G401 (cell line): ENCODE measurements around the gene PTPRF. TPM values are rescaled to one million over a fixed set of nuclear protein-coding genes. Genes with fewer than 3 reads are reported as not detected.

Experiments
- DNase-seq: peaks from one replicate; pipeline ENCODE4 v3.0.0-alpha.2; 2015; ENCODE audit warnings: low spot score
- in situ Hi-C: cut with HindIII; loops from 2 replicates; pipeline ENCODE4 v1.10.0; 2016; ENCODE audit warnings: low sequenced_read_pairs, mixed read lengths
- total RNA-seq: library from RNA; depleted of rRNA; stranded (reverse); fragments of >200 nt; shearing (Covaris generic); gene quantifications from 2 replicates; pipeline ENCODE4 v1.2.3, GENCODE V29; 2014

The PTPRF gene
- total RNA-seq, 1 experiment from 2014 or later = 61.3 TPM

DNA sequence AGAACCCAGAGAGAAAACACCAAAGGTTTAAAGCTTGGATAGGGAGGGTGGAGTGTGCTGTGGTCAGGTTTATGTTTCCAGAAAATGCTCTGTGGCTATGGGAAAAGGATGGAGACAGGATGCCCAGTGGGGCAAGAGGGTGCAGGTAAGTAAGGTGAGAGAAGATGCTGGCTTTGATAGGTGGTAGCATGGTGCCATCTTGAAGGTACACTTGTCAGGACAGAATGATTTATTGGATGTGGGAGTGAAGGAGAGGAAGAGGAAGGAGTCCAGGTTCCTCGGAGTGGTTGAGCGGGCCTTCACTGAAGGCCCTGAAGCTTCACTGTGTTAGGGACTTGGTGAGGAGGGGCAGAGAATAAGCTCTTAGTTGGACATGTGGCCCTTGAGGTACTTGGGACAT is 3.6 kb downstream of the PTPRF start:
- in situ Hi-C loops = no loop called here
- DNase-seq = no peak

DNA sequence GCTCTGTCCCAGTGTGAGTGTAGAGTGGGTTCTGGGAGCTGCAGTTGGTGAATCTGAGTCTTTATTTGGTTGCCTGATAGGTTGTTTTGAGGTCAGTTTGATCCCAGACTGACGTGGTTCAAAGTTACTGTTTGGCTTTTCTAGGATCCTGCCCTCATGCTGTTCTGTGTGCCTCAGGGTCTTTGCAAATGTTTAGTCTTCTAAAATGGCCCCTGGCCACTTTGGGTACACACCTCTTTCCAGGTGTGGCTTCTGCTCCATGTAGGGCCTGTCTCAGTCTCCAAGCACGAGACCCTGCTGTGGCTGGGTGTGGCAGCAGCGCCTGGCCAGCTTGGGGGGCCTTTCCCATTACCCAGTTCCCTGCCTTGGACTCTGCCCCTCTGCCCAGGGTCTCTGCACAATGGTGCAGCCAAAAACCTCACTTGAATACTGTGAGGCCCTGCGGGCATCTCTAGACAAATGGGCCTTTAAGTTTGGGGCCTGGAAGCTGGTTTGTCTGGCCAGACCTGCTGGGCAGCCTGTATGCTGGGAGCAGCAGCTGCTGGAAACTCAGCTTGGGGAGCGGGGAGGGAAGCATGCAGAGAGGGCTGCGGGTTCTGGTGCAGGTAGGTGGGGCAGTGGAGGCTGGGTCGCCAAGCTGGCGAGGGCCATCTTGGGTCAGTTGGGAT is 5.6 kb downstream of the PTPRF start:
- DNase-seq = no peak
- in situ Hi-C loops = no loop called here

DNA sequence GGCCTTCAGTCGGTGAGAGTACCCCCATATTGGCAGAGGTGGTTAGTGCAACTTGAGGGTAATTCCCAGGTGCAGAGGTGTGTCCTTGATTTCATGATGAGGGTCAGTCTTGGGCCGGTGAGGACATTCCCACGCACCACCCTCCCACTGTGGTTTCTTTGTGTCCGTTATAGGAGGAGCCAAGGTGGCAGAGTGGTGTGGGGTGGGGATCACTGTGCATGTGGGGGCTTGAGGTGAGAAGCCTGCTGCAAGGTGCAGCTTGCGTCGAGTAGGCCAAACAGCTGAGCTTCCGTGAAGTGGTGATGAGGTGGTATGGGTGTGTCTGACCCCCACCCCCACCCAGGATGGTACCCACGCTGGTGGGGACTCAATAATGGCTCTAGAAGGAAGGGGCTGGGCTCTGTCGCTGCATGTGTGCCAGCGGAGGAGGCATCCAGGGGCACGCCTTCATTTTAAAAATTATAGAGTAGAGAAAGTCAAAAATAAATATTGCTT is 6.2 kb downstream of the PTPRF start:
- no peak for DNase-seq
- in situ Hi-C loops = no loop called here

DNA sequence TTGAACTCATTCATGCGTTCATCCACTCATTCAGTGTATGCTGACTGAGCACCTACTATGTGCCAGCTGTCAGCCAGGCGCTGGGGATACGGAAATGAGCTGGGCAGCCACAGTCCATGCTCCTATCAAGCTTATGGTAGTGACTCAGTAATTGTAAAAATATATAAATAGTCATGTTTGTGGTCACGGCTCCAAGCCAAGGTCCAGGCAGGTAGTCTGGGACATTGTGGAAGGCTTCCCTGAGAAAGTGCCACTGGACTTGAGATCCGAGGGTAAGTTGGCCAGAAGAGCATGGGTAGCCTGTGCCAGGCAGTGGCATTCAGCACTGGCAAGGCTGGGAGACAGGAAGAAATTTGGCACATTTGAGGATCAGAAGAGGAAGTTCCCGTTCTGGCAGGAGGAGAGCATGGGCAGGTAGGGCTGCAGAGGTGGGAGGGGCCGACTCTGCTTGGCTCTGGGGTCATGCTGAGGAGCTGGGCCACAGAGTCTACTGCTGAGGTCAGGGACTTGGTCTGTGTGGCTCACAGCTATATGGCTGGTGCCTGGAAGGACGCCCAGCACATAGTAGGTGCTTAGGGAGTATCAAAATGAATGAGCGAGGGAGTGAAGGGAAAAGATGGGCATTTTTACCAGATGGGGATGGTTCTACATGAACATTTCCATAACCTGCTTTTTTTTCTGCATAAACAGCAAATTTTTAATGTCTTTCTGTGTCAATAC is 6.9 kb downstream of the PTPRF start:
- in situ Hi-C loops = no loop called here
- DNase-seq = no peak

DNA sequence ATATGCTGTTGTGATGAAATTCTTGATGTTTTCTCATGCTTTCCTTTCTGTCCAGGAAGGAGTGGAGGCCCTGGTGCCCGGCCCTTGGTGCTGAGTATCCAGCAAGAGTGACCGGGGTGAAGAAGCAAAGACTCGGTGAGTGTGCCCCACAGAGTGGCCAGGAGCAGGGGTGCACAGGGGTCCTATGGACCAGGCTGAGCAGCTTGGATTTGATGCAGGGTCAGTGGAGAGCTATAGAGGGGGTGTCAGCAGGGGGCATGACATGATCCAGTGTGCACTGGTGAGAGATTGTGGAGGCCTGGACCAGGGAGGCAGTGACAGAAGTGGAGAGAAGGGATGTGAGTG is 7.4 kb downstream of the PTPRF start:
- DNase-seq = no peak
- in situ Hi-C loops = no loop called here

DNA sequence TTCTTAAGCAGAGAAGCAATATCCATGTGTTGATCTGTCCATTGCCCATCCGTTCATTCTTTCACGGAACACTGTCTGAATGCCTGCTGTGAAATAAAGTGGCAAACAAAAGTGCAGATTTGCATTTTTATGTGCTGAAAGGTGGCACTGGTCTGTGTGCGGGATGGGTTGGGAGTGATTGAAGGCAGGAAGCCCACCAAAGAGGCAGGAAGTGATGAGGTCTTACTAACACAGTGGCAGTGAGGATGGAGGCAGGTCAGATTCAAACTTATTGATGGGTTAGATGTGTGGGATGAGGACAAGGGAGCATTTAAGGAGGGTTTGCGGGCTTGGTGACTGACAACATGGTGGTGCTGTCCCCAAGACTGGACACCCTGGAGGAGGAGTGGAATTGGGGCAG is 8.3 kb downstream of the PTPRF start:
- in situ Hi-C loops = no loop called here
- DNase-seq = no peak

DNA sequence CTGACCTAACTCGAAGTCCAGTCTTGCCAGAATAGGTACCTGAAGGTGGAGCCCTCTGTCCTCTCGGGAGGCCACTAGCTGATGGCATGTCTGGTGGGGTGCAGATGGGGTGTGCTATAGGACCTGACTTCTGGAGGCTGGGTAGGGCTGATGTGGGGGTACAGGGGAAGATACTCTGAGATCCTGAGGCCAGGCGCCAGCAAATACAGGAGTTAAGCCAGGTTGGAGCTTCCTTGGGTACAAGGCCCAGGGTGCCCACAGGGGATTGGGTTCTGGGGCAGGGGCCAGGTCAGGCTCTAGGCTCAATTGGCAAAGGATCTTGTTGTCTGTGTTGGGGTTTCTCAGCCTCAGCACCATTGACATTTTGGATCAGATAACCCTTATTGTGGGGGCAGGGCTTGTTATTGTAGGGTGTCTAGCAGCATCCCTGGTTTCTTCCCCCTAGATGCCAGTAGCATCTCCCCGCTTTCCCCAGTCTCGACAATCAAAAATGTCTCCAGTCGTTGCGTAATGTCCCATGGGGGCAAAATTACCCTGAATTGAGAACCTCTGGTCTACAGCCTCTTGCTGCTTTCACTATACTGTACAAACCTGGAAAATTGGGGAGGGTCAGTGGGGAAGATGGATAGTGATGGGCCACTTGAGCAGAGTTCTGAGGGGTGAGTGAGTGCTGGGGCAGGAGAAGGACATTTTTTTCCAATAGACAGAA is 9.2 kb downstream of the PTPRF start:
- DNase-seq = no peak
- in situ Hi-C loops = no loop called here

DNA sequence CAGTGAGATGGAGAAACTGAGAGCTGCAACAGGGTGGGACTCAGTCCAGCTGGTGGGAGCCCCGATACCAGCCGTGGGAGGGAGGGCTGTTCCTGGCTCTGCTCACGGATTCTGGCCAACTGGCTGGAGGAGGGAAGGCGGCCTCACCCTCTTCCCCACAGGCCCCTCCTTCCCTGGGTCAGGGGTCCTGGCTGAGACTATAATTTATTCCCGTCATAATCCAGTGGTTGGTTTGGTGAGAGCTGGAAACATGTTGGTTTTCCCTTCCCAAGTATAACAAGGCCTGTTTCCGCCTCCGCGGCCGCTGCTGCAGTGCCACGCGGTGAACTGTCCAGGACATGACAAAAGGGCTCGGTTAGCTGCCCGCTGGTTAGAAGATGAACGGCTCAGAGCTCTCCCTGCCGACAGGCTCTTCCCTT is 10.0 kb downstream of the PTPRF start:
- no peak for DNase-seq
- in situ Hi-C loops = no loop called here

DNA sequence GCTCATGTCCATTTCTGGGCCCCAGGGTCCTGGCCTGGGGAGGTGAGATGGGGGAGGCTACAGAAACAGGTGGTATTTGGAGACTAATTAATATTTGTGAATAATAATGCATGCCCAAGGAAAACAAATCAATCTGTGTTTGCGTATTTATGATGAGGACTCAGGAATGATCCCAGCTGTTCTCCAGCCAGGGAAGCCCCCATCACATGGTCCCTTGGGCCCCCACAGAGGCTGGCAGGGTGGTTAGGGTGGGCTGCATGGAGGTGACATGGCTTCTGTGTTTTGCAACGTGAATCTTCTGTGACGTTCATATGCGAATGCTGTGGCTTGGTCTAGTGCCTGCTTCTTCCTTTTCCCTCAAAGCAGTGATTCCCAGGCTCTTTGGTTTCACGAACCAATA is 10.5 kb downstream of the PTPRF start:
- in situ Hi-C loops = no loop called here
- DNase-seq = no peak

DNA sequence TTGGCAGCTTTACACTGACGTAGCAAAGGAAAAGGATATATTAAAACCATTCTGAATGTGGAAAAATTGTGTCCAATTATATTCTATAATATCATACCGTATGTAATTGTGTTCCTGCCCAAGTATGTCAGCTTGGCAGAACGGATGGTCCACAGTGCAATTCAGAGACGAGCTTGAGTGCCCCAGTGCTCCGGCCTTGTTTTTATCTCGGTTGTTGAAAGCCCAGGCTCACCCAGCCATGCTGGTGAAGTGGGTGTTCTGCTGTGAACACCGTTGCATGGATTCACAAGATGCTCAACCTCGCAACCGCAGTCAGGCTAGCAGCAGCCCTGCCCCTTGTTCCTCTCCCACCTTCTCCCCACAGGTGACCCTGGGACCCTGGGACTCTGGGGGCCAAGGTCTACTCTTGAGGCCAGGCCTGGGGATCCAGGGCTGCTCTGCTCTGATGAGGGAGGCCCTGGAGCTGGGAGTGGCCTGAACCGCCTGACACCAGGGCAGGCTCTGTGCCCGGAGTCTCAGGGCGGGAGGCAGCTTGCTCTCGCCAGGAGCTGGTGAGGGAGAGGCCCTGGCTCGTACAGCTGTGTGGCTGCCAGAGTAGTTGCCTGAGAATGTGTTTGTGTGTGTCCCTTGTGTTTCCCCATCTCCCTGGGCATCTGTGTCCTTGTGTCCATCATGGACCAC is 11.2 kb downstream of the PTPRF start:
- in situ Hi-C loops = no loop called here

DNA sequence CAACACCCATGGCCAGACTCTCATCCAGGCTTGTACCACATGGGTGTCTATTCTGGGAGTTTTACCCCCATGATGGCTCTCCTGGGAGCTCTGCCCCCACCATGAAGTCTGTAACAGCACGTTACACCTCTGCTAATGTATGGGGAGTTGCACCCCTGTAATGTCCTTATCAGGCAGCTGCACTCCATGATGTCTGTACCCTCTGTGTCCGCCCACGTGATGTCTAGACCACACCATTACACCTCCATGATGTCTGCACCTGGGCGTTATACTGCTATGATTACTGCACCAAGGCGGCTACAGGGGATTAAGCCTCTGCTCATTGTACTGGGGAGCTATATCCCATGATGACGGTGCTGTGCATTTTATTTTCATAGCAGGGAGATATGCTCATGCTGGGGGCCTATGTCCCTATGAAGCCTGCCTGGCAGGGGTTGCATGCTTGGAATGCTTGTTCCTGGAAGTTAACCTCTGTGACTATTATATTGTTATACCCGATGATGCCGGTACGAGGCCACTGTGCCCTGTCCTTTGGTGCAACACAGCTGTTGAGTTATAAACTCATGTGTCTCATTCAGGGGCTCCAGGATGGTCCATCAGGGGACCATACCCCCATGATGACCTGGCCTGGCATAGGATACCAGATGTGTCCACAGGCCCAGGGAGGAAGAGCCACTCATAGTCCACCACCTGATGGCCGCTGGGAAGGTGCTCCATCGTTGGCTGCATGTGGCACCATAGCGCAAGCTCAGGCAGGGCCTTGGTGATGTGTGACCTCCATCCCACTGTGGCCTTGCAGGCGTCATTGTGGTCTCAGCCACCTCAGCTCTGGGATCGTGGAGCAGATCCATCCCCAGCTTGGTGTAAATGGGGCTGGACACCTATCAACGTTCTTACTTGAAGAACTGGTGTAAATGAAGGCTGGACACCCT is 12.1 kb downstream of the PTPRF start:
- in situ Hi-C loops = no loop called here
- DNase-seq = no peak

More for the DNA sequence above, 11.2 kb downstream of the PTPRF start:
- no peak for DNase-seq

DNA sequence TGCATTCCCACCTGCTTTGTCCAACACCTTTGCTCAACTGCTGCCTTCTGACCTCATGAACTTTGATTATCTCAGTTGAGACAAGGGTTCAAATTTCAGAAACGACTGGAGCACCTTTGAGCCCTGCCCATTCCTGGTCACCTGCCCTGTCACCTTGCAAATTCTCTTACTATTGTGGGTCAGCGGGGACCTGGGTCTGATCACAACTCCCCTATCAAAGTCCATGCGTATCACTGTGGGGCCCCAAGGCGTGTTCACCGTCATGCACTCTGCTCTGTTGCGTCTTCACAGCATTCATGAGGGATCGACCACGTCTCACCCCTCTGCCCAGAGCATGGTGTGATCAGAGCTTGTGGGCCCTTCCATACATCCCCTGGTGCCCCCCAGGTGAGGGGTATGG is 12.9 kb downstream of the PTPRF start:
- DNase-seq = no peak
- in situ Hi-C loops = no loop called here

DNA sequence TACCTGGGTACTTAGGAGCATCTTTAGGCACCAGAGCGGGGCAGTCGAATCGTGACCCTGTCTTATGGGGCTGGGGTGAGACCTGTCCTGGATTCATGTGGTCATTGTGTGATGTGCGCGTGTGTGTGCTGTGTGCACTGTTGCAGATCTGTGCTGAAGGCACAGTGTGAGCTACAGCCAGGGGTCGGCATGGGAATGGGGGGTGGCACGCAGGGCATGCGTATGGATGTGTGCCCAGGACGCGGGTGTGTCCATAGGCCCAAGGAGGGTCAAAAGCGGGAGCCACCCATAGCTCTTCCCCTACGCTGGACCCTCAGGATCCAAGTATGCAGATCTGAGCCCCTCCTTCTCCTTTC is 14.6 kb downstream of the PTPRF start:
- in situ Hi-C loops = no loop called here
- DNase-seq = no peak

DNA sequence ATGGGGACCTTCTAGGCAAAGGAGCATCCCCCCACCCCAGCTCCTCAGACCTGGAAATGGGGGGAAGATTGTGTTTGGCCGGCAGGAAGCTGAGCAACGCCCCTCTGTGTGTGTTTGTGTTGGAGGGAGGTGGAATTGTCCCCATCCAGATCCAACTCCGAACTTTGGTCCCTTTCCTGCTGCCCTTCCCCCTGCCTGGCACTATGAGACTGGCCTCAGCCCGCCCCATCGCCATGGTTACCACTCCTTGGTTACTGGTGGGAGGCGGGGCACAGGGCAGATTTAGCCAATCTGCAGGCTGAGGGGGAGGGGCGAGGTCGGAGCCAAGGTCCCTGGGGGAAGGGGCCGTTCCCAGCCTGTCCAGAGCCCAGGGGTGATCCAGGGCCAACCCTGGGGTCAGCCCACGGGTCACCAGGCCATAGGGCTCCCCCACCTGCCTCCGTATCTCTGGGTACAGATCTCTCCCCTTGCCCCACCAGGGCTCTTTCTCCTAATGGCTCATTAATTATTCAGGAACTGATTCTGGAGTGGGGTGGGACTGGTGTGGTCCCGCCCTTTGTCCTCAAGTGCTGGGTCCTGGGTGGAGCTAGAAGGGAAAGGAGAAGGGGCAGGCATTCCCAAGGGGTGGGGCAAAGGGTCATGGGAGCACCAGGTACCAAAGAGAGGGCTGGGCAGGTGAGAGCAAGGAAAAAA is 15.2 kb downstream of the PTPRF start:
- in situ Hi-C loops = no loop called here
- no peak for DNase-seq

DNA sequence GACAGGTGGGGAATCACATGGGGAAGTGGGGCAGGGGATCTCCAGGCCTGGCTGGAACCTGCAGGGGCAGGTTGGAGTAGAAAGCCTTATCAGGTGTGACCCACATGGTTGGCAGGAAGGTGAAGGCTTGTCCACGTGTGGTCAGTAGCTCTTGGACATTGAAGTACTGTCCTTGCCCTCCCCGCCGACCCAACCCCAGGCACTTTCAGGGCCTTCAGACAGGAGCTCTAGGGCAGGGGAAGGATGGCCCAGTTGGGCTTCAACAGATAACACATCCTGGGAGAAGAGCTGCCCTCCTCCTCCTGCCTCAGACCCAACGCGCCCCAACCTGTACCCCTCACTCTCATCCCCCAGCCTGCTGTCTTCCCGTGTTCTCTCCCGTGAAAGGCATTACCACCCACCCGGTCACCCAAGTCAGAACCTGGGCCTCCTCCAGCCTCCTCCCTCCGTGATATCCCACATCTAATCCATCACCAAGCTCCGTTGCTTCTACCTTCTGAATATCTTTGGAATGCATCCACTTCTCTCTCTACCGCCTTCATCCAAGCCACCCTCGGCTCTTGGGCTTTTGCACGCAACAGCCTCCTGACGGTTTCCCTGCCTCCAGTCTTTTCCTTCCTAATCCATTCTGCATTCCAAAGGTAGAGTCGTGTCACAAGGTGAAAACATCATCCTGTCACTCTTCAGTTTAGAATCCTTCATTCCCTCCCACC is 15.9 kb downstream of the PTPRF start:
- DNase-seq = no peak
- in situ Hi-C loops = no loop called here

DNA sequence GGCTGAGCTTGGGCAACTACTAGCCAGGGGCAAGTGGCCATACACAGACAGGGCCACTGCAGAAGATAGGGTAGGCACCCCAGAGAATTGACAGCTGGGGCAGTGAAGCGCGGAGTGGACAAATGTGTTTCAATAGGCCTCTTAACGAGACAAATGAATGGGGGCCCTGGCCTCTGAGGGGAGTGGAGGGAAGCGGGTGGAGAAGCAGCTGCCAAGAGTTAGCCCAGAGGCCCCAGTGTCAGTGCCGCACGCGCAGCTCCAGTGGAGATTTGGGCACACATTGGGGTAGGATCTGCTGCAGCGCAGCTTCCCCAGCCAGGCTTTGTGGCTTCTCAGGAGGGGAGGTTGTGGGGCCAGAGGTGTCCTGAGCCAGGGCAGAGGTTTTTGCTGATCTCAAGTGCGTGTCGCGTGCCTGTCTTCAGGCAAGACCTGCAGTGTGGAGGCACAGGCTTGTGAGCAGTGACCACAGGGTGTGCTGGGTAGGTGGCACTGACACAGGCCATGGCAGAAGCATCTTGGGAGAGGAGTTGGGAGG is 16.9 kb downstream of the PTPRF start:
- in situ Hi-C loops = no loop called here
- no peak for DNase-seq
